ENCODE measurements around the gene PAX3.

GRCh38 chr2:222167762-222168161 is 131.0 kb downstream of the PAX3 start:
- TF ChIP-seq CTCF (IDR thresholded peaks at IDR 0.05; ENCODE audit: borderline replicate concordance, extremely low read depth, low read length, poor library complexity, severe bottlenecking) (no peak), EZH2 (IDR thresholded peaks at IDR 0.05; ENCODE audit: borderline replicate concordance, low read depth, low read length, severe bottlenecking) (no peak)
